Dedifferentiated amniotic fluid mesenchymal stem cell (primary cell): Measurements from ENCODE around the gene C8A.

Experiments used
- DNase-seq: peaks from one replicate; pipeline ENCODE4 v3.0.0-alpha.2; 2016; ENCODE audit errors: extremely low spot score

Gene C8A

DNA sequence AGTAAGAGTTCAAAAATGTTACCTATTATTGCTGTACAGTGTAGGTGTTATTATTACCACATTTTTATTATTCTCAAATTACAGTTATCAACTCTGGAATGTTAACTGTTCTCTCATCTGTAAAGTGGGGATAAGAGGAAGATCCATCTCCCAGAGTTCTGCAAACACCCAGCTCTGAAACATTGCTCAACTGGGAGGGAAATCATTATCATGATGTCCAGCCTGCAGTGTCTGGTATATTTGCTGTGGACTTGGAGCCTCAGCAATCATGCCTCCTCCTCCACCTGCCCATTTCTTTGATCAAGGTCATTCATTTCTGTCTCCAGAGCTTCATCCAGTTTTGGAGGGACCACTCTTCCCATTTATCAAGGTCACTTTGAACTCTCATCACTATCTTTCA lies 39.4 kb downstream of the C8A start:
- no peak for DNase-seq

DNA sequence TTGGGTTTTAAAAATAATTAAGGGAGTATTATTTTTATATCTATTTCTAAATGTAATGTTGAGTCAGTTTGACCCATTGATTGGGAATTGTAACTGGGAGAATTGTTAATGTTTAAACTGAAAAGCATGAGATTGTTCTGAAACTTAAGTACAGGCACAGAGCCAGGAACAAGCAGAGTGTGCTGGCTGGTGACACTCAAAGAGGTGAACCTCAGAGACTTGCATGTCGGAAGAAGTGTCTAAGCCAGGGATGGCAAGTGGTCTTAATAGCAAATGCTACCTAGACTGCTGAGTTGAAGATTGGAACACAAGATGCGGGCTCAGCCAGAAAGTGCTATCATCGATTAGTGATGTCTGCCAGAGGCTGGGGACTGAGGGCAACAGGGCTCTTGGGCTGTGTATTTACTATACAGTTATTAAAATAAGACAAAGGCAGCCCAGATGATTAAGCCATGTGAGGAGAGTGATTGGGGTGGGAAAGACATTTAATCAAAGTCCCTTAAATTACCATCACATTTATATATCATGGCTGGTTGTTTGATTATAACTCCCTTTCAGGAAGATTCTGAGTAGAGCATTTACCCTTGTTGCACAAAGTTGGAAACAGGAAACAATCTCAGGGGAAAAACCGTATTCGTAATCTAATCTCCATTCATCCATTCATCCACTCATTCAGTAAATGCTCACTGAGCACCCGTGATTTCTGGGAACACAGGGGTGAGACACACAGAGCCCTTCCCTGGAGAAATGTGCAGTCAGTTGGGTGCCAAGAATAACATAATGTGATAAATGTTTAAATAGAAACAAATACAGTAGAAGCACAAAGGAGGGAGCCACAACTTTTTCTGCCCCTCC lies 42.8 kb downstream of the C8A start:
- DNase-seq: no peak

DNA sequence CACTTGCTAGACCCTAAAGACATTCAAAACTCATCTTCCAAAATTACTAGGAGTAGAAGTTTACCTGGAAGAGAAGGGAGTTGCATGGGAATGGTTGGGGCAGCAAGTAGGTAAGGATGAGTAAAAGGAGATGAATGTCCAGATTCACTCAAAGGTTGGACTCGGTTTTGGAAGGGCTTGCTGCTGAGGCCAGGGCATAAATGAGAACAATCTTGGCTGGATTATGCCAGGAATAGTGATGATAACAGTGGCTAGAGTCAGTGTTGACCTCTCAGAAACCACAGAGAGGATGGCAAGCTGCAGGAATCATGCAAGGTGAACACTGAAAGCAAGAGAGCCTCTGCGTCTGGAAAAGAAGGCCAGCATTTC lies 43.4 kb downstream of the C8A start:
- DNase-seq: no peak

DNA sequence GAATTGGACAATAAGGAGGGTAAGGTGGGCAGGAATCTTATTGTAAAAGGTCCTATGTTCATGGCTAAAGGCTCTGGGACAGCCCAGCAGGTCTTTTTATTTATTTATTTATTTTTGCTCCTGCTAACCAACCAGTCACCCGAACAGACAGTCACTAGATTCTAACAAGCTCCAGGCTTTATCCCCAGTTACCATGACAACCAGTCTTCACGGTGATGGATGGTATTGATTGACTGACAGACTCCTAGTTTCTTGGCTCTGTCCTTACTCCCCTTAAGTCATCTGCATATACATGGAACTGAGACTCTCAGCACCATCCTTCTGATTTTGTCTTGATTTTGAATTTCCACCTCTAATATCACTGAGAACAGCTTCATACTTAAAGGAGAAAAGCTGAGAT lies 44.3 kb downstream of the C8A start:
- DNase-seq: no peak

DNA sequence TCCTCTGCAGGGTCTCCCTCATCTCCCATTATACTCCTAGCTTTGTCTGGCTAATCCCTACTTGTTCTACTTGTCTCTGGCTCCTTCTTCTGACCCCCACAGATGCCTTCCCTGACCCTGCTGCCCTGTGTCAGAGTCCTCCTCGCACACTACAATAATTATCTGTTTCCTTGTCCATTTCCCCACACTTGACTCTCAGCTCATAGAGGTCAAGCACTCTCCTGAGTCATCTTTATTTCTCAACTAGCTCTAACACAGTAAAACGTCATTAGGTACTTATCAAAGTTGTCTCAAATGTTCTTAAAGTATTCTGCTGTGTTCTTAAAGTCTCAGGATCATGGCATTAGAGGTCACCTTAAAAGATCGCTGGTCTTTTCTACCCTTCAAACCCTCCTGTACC lies 47.1 kb downstream of the C8A start:
- DNase-seq: no peak

DNA sequence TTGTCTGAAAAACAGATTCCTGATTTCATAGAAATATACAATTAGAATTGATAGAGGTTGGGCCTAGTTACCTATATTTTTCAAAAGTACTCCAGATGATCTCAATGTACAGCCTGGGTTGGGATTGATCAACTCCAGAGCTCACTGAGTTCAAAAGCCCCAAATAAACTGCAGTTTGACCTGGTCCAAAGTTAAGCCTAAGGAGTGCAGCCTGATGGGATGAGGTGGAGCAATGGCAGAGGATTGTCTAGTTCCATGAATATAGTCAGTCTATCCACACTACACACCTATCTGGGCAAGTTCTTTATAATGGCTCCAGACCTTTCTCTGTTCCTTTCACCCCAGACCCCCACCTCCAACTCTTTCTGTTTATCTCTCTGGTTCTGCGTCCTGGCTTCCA lies 49.2 kb downstream of the C8A start:
- no peak for DNase-seq

DNA sequence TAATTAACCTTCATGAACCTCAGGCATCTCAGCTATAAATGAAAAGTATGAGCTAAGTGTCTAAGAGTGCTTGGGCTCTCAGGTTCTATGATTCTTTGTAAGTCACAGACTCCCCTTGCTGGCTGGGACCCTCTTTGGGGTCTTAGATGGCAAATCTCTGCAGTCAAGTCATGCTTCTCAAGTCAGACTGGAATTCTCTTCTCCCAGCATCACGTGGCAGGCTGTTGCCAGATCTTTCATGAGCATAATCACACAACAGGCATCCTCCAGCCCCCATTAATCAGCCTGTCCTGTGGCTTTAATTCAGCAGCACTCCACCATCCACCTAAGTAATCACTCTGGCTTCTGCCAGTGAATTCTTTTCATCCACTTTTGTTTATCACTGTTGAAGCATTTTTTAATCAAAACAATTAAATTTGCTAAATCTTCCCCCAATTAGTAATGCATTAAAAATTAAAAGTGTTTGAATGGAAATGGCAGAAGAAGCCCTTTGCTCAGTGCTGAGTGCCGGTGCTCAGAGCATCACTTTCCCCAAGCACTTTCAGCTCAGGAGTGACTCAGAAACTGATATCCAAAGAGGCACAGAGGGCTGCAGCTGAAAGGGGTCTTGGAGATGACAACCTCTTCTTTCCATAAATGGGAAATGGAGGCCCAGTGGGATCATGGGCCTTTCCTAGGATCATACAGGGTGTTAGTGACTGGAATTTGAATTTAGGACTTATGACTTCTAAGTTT lies 50.2 kb downstream of the C8A start:
- no peak for DNase-seq

DNA sequence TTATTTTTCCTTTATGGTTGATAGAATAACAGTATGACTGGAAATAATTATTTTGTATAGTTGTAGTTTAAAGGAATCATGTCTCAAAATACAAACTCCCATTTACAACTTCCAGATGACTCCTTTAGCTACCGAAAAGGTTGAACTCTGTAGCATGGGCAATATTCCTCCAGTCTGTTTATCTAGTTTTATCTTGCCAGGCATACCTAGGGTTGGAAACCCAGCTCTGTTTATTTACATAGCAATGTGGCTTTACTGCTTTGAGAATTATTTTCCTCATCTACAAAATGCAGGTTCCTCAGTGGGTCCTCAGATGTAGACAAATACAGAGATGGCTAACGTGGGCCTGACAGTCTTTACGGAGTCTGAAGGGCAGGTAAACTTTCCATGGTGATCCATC lies 51.1 kb downstream of the C8A start:
- no peak for DNase-seq

DNA sequence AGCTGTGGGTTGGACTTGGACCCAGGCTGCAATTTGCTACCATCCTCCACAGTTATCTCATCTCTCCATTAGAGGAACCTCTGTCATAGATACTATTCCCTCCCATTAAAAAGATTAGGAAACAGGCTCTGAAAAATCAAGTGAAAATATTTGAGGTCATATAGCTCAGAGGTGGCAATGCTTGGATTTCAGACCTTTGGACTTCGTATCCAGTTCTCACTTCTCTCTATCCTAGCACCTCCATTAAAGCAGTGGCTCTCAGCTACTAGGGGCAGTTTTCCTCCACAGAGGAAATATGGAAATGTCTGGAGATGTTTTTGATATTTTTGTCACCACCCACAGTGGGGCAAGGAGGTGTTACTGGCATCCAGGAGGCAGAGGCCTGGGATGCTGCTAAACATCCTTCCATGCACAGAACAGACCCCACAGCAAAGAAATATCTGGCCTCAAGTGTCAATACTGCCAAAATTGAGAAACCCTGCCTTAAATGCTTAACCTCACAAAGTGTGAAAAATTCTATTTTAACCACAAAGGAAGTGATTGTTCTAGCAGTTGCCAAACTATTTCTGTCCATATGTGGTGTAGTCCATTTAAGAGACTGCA lies 54.1 kb downstream of the C8A start:
- no peak for DNase-seq

DNA sequence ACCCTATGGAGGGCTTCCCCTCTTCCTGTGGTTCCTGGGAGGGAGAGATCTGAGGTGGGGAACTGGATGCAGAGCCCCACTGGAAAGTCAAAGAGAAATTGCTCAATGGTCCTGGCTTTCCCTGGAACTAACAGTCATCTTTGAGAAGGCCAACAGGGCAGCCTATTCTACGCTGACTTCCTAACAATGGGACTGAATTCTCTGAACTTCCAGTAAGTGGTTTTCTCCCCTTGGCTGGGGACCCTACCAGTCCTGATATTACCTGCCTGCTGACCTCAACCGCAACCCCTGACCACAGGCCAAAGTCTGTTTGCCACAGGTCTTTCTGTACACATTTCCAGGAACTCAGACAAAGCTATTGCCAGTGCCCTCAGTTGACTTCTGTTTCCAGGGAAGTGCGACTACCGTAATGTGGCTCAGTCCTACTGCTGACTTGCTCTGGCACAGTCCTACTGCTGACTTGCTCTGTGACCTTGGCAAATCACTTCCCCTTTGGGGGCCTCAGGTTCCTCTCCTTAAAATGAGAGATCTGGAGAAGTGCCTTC lies 55.9 kb downstream of the C8A start:
- no peak for DNase-seq

DNA sequence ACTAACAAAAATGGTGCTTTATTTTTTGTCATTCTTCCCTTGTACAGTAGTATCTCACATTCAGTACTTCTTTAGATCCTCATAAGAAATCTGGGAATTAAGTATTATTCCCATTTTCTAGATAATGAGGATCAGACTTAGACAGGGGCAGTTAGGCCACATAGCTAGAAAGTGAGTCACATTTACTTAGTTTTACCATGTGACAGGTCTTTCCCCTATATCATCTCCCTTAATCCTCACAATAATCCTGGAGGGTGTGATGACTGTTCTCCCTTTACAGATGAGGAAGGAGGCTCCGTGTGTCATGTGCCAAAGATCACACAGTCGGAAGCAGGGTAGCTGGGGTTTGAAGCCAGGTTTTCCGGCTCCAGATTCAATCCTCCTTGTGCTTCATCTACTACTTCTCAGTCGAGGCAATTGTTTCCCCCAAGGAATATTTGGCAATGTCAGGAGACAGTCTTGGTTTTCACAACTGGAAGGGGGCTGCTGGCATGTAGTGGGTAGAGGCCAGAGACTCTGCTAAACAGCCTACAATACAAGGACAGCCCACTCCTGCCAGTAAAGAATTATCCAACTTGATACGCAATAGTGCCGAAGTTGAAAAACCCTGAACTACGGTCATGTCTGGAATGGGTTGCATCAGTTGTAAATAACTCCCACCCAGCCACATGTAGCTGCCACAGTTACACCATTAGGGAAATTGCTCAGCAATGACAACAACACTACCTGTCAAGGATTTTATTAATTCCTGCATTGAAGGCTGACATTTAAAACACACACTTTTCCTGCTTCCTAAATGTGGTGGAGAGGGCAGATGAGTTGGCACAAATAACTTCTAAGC lies 56.7 kb downstream of the C8A start:
- DNase-seq: no peak

DNA sequence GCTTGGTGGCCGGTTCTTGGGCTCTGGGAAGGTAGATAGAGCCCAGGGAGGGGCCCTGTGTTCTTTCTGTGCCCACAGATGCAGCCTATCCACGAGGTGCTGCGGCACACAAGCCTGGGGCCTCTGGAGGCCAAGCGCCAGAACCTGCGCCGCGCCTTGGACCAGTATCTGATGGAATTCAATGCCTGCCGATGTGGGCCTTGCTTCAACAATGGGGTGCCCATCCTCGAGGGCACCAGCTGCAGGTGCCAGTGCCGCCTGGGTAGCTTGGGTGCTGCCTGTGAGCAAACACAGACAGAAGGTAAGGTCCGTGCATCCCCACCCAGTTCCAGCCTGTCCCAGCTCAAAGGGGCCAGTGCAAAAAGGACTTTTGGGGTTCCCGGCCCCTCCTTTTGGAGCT lies 57.7 kb downstream of the C8A start:
- no peak for DNase-seq

DNA sequence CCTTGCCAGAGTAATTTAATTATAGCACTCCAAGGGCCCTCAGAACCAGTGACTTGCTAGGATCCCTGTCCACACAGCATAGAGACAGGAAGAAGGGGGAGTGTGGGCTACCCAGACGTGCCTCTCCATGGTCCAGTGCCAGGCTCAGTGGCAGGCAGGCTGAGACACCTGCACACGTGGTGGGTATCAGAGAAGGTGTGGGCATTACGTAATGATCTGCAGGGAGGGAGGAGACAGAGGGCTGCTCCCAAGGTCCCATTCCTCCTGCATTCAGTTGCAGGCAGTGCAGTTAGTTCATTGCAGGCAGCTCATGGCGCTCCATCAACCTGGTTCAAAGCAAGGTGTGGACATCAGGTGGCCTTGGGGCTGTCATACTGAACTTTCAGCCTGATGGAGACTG lies 61.4 kb downstream of the C8A start:
- DNase-seq: no peak

DNA sequence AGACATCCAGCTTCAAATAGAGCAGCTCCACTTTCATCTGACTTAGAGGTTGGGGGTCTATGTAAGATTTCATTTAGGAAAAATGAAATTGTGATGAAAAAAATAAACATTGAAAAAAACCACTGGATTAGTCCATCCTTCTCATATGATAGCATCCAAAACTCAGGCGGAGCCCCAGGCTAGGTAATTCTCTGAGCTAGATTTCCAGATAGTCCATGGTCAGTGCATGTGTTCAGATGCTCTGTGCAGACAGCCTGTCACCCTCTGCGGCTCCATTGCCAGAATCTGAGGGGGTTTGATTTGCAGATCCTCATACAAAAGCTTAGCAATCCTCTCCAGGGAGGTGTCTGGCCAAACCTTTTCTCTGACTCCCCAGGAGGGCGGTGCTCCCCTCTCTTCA lies 62.0 kb downstream of the C8A start:
- DNase-seq: no peak

DNA sequence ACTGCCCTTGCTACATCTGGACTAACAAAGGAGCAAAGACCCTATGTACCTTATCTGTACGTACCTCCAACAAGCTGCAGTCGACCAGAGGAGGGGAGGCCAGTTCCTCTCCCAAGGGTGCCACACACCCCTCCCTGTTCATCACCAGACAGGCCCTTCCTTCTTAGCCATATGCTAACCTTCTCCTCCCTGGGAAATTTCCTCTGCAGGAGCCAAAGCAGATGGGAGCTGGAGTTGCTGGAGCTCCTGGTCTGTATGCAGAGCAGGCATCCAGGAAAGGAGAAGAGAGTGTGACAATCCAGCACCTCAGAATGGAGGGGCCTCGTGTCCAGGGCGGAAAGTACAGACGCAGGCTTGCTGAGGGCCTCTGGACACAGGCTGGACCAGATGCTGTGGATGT lies 62.8 kb downstream of the C8A start:
- DNase-seq: no peak

DNA sequence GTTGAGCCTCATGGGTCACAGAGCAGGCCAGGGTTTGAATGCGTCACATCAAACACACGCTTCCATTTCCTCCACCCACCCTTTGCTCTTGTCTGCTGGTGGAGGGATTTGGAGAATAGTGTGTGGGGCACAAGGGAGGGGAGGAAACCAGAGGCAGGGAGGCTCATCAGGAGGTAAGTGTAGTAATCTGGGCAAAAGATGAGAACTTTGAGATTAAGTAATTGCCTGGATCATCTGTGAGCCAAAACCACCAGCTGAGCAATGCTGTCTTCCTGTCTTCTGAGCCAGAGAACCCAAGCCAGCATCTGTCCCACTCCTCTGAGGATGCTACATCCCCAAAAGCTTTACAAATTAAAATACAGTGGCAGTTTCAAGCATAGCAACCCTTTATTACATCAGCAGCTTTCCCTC lies 66.0 kb downstream of the C8A start:
- no peak for DNase-seq

DNA sequence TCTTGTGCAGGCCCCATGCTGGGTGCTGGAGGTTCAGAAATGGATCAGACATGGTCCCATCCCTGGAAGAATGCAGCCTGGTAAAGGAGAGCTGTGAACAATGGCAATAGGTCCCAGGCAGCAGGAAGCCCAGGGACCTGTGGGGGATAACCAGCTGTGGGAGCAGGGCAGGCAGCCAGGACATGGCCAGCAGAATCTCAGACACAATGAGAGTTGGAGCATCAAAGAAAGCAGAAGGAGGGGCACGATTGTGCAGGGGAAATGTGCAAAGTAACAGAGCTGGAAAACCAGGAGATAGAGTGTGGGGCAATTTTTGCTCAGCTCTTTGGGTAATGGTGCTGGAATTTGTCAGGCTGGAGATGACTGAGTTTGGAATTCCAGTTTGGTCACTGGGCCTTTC lies 66.9 kb downstream of the C8A start:
- no peak for DNase-seq

DNA sequence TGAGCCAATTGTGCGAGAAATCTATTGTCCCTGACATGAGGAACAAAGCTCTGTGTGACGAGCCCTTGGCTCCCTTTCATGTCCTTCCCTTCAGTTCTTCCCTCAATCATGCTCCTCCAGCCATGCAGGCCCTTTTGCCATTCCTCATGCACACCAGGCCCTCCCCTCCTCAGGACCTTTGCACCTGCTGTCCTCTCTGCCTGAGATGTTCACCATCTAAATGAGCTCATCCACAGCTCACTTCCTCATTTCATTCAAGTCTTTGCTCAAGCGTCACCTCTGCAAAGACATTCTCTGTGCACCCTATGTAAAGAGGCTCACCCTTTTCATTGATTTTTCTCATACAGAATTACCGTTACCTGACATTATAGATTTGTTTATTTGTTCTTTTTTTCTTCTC lies 67.5 kb downstream of the C8A start:
- DNase-seq: no peak

DNA sequence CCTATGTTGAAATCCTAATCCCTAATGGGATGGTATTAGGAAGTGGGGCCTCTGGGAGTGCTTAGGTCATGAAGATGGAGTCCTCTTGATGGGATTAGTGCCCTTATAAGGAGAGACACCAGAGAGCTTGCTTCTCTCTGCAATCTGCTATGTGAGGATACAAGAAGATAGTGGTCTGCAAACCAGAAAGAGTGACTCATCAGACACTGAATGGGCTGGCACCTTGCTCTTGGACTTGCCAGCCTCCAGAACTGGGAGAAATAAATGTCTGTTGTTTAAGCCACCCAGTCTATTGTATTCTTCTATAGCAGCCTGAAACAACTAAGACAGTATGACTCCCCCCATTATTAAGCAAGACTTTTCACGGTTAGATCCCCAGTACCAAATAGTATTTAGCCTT lies 67.9 kb downstream of the C8A start:
- no peak for DNase-seq

DNA sequence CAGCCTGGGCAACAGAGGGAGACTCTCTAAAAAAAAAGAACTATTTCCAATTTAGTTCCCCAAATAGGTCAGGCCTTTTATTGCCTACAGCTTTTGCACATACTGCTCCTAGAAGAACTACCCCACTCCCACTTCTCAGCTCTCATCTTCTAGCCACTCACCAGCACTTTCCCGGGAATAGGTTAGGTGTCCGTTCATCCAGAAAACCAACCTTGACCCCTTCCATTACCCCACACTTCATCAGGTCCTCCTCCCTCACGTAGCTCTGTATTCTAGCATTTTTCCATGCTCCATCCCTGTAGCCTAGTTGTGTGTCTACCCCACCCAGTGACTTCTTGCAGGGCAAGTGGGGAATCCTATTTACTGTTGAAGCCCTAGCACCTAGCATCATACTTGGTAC lies 68.6 kb downstream of the C8A start:
- no peak for DNase-seq

DNA sequence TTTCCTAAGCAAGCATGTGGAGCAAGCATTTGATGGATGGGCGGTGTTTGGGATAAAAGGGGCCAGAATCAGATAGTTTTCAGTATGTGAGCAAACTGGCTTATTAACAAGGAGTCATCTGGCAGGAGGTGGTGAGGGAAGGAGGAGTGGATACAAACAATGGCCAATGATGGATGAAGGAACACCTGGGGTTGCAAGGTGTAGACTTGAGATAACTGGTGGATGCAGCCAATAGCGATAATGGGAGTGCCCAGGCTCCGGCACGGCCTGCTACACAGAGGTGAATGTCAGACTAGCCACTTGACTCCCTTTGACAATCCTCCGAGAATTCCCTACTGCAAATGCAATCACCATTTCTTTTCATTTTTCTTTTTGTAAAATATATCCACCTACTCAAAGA lies 69.5 kb downstream of the C8A start:
- no peak for DNase-seq

DNA sequence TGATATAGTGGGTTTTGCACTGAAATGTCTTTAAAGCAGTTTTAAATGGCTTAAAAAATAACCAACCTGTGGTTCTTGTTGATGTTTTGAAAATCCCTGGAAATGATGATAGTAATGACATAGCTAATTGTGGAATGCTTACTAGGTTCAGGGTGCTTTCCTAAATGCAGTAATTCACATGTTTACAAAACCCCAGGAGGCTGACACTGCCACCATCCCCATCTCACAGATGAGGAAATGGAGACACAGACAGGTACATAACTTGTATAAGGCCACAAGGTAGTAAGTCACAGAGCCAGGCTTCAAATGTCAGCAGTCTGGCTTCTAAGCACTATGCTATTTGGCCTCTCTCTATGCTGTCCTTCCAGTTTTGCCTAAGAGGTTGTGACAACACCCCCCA lies 70.6 kb downstream of the C8A start:
- no peak for DNase-seq
